Iris pigment epithelial cell (primary cell): ENCODE results near the gene MBOAT2.
A peak's percentile ranks its signal among the peaks of the same experiment; 100 is the strongest.
"Not testable (repeated sequence)": the region's sequence is repeated elsewhere in the genome, so short reads cannot be mapped to it uniquely, and the experiment has no call there.

ENCODE experiments used
- DNase-seq: peaks from one replicate; pipeline ENCODE4 v3.0.0-alpha.2; 2011; ENCODE audit warnings: low read depth

The MBOAT2 gene

GRCh38 chr2:9003616-9004337, at the start of gene MBOAT2:
TSS of gene MBOAT2 (minus strand) at chr2:9003684. CDS start at chr2:9003614, 70 bp downstream.
- peak; percentile 96 for DNase-seq

- peak; percentile 52 for DNase-seq
These were observed 49.5 kb upstream of the MBOAT2 start for GRCh38 chr2:9052821-9053533.

GRCh38 chr2:9051451-9051850, 48.0 kb upstream of the MBOAT2 start:
- not testable (repeated sequence) for DNase-seq

- DNase-seq, result peak; percentile 36
These were observed 46.8 kb upstream of the MBOAT2 start for GRCh38 chr2:9050122-9050809.

GRCh38 chr2:9045595-9045994, 42.1 kb upstream of the MBOAT2 start:
- DNase-seq, result no peak

GRCh38 chr2:9043491-9043890, 40.0 kb upstream of the MBOAT2 start:
- not testable (repeated sequence) for DNase-seq

- DNase-seq, result no peak
These were observed 33.7 kb upstream of the MBOAT2 start for GRCh38 chr2:9037166-9037565.

- no peak for DNase-seq
These were observed 30.1 kb upstream of the MBOAT2 start for GRCh38 chr2:9033385-9034168.

GRCh38 chr2:9032536-9033255, 29.2 kb upstream of the MBOAT2 start:
- no peak for DNase-seq

GRCh38 chr2:9032121-9032520, 28.6 kb upstream of the MBOAT2 start:
- no peak for DNase-seq

- DNase-seq, result peak; percentile 54
These were observed 27.8 kb upstream of the MBOAT2 start for GRCh38 chr2:9031246-9031645.

GRCh38 chr2:9030841-9031240, 27.4 kb upstream of the MBOAT2 start:
- peak; percentile 83 for DNase-seq

- DNase-seq, result no peak
These were observed 26.7 kb upstream of the MBOAT2 start for GRCh38 chr2:9030190-9030589.

- DNase-seq, result no peak
These were observed 26.2 kb upstream of the MBOAT2 start for GRCh38 chr2:9029721-9030120.

GRCh38 chr2:9027884-9028283, 24.4 kb upstream of the MBOAT2 start:
- DNase-seq, result no peak

- DNase-seq, result no peak
These were observed 22.3 kb upstream of the MBOAT2 start for GRCh38 chr2:9025746-9026145.

GRCh38 chr2:9024575-9024974, 21.1 kb upstream of the MBOAT2 start:
- DNase-seq, result no peak

GRCh38 chr2:9021563-9022211, 18.2 kb upstream of the MBOAT2 start:
- no peak for DNase-seq

- DNase-seq, result peak; percentile 28
These were observed 16.8 kb upstream of the MBOAT2 start for GRCh38 chr2:9020267-9020666.

- DNase-seq, result no peak
These were observed 15.1 kb upstream of the MBOAT2 start for GRCh38 chr2:9018534-9018933.

GRCh38 chr2:9018109-9018508, 14.6 kb upstream of the MBOAT2 start:
- DNase-seq, result no peak
